ENCODE measurements around the gene SLC15A4. TPM values are rescaled to one million over a fixed set of nuclear protein-coding genes. Genes with fewer than 3 reads are reported as not detected.

The SLC15A4 gene
- total and polyA plus RNA-seq, 2 donors (not counting 1 experiment from before 2014, with no cell fraction given): 35.8 to 36.3 TPM

DNA sequence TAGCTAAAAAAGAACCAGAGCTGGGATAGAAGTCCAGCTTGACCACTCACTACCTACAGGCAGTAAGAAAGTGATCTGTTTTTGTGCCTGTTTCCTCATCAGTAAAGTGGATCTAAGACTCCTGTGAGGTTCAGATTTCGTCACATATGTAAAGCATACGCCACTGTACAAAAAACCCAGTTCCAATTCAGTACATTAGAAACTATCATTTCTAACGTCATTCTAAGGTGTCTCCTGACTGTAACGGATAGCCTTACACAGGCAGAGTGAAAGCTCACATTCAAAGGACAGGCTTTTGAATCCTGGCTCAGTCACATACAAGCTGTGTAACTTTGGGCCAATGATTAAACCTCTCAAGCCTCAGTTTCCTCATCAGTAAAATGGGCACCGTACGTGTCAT is 3.5 kb downstream of the SLC15A4 start:
- Histone ChIP-seq H3K79me2 (ENCODE audit: control insufficient read depth, insufficient read depth, low read length) (peaks cover 76% of the 10 kb centered on the region), H3K27ac (ENCODE audit: insufficient read depth, low read length) (no peak overlapping the region), H3K4me2 (ENCODE audit: extremely low read depth, insufficient read depth, low read length) (no peak overlapping the region), H4K20me1 (ENCODE audit: control insufficient read depth, extremely low read depth, insufficient read depth, low read length) (no peaks in the 10 kb centered on the region), H3K36me3 (ENCODE audit: control insufficient read depth, insufficient read depth, low read length) (no peaks in the 10 kb centered on the region), H3K4me3 (replicated peaks in 1 of 4; ENCODE audit: control extremely low read depth in 1 of 4, insufficient read depth in 1 of 4, low read depth in 3 of 4, low read length in 4 of 4) (no peak overlapping the region), H3K9ac (ENCODE audit: insufficient read depth, low read length) (no peak overlapping the region), H3K9me3 (ENCODE audit: control insufficient read depth, insufficient read depth, low read depth, low read length) (no peaks in the 10 kb centered on the region), H3K4me1 (ENCODE audit: control insufficient read depth, extremely low read depth, insufficient read depth, low read length) (peaks cover 10% of the 10 kb centered on the region), H3K27me3 (ENCODE audit: control insufficient read depth, insufficient read depth, low read length) (no peaks in the 10 kb centered on the region), H2AFZ (ENCODE audit: low read length) (no peak overlapping the region)
- TF ChIP-seq EZH2 (IDR thresholded peaks at IDR 0.05; ENCODE audit: low read length, missing control alignments): no peak
- TF ChIP-seq, protein P1, sequence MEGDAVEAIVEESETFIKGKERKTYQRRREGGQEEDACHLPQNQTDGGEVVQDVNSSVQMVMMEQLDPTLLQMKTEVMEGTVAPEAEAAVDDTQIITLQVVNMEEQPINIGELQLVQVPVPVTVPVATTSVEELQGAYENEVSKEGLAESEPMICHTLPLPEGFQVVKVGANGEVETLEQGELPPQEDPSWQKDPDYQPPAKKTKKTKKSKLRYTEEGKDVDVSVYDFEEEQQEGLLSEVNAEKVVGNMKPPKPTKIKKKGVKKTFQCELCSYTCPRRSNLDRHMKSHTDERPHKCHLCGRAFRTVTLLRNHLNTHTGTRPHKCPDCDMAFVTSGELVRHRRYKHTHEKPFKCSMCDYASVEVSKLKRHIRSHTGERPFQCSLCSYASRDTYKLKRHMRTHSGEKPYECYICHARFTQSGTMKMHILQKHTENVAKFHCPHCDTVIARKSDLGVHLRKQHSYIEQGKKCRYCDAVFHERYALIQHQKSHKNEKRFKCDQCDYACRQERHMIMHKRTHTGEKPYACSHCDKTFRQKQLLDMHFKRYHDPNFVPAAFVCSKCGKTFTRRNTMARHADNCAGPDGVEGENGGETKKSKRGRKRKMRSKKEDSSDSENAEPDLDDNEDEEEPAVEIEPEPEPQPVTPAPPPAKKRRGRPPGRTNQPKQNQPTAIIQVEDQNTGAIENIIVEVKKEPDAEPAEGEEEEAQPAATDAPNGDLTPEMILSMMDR (conservative IDR thresholded peaks at IDR 0.05 in 1 of 2, IDR thresholded peaks at IDR 0.05 in 1 of 2; ENCODE audit: low read depth in 1 of 2, low read length in 2 of 2): no peak
- DNase-seq (ENCODE audit: low read depth in 2 of 2): no peak

DNA sequence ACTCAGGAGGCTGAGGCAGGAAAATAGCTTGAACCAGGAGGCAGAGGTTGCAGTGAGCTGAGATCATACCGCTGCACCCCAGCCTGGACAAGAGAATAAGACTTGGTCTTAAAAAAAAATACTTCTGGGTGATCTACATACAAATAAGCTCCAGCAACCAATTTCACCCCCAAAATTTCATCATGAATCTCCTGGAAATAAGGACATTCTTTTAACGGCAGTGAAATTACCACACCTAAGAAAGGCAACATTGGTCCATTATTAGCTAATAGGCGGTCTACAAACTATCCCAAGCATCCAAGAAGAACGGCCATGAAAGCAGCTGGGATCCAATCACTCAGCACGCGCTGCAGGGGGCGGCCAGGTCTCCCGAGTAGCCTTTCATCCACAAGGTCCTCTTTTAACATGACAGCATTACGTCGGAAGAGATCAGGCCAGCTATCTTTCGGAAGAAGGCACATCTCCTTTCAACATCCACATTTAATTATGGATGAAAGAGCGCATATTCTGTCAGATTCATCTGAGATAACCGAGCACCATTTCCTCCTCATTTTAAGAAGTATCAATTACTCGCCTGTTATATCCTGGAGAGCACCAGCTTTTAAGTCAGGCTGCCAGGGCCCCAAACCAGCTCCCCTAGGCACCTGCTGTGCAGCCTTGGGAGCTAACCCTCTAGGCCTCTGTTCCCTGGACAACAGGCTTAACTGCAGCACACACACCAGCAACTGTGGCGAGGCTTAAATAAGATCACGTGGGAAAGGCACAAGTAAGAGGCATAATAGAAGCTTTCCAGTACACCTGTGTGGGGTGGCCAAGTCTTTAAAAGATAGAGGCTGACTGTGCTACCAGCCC is 4.2 kb downstream of the SLC15A4 start:
- no peak for TF ChIP-seq EZH2 (IDR thresholded peaks at IDR 0.05; ENCODE audit: low read length, missing control alignments)
- TF ChIP-seq, protein P1 (conservative IDR thresholded peaks at IDR 0.05 in 1 of 2, IDR thresholded peaks at IDR 0.05 in 1 of 2; ENCODE audit: low read depth in 1 of 2, low read length in 2 of 2): no peak
- Histone ChIP-seq H4K20me1 (ENCODE audit: control insufficient read depth, extremely low read depth, insufficient read depth, low read length) (no peaks in the 10 kb centered on the region), H3K79me2 (ENCODE audit: control insufficient read depth, insufficient read depth, low read length) (peaks cover 84% of the 10 kb centered on the region), H3K9me3 (ENCODE audit: control insufficient read depth, insufficient read depth, low read depth, low read length) (no peaks in the 10 kb centered on the region), H3K27ac (ENCODE audit: insufficient read depth, low read length) (no peak overlapping the region), H3K4me3 (replicated peaks in 1 of 4; ENCODE audit: control extremely low read depth in 1 of 4, insufficient read depth in 1 of 4, low read depth in 3 of 4, low read length in 4 of 4) (no peak overlapping the region), H3K4me2 (ENCODE audit: extremely low read depth, insufficient read depth, low read length) (no peak overlapping the region), H3K9ac (ENCODE audit: insufficient read depth, low read length) (no peak overlapping the region), H3K4me1 (ENCODE audit: control insufficient read depth, extremely low read depth, insufficient read depth, low read length) (peaks cover 10% of the 10 kb centered on the region), H3K27me3 (ENCODE audit: control insufficient read depth, insufficient read depth, low read length) (no peaks in the 10 kb centered on the region), H3K36me3 (ENCODE audit: control insufficient read depth, insufficient read depth, low read length) (peaks cover 2% of the 10 kb centered on the region), H2AFZ (ENCODE audit: low read length) (no peak overlapping the region)
- DNase-seq (ENCODE audit: low read depth in 2 of 2): no peak

DNA sequence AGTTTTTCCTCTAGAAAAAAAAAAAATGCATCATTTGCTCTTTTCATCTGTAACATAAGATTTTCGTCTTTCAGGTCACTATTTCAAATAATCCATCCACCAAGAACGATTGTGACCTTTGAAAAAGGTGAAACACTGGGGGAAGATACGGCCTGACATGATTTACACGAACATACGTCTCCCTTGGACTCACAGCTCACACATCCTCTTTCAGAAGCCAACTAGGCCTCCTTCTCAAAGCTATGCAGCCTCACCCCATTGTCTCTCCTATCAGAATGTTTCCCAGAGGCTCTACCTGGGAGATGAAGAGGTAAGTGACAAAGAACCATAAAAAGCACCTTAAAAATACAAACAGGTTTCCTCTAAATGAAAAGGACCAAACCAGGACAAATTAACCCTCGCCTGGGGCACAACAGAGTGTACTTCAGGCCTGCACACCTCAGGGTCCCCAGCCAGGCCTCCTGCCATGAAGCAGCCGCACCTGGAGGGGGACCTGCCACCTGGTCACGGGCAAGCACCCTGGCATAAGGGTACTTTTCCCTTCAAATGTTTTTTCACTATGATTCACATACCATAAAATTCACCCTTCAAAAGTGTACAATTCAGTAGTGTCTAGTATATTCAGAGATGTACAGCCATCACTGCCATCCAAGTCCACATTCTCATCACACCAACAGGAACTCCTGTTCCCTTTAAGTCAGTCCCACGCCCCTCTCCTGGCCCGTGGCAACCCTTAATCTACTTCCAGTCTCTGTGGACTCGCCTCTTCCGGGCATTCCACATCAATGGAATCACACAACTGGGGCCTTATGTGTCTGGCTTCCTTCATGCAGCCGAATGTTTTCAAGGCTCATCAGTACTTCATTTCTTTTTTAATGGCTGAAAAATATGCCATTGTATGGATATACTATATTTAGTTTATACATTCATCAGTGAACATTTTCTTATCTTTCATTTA is 5.4 kb downstream of the SLC15A4 start:
- peak overlapping the region; percentile 64 for H3K27ac ChIP-seq (ENCODE audit: insufficient read depth, low read length)

More for the DNA sequence above, 5.4 kb downstream of the SLC15A4 start:
- peaks cover 86% of the 10 kb centered on the region for H3K79me2 ChIP-seq (ENCODE audit: control insufficient read depth, insufficient read depth, low read length)
- H4K20me1 ChIP-seq (ENCODE audit: control insufficient read depth, extremely low read depth, insufficient read depth, low read length): no peaks in the 10 kb centered on the region
- no peak overlapping the region for H2AFZ ChIP-seq (ENCODE audit: low read length)
- H3K4me2 ChIP-seq (ENCODE audit: extremely low read depth, insufficient read depth, low read length): peak overlapping the region; percentile 50
- TF ChIP-seq, protein P1 (conservative IDR thresholded peaks at IDR 0.05 in 1 of 2, IDR thresholded peaks at IDR 0.05 in 1 of 2; ENCODE audit: low read depth in 1 of 2, low read length in 2 of 2): no peak
- TF ChIP-seq EZH2 (IDR thresholded peaks at IDR 0.05; ENCODE audit: low read length, missing control alignments): no peak
- DNase-seq (ENCODE audit: low read depth in 2 of 2): peak; percentile 20 to 85
- H3K9ac ChIP-seq (ENCODE audit: insufficient read depth, low read length): no peak overlapping the region
- peaks cover 3% of the 10 kb centered on the region for H3K36me3 ChIP-seq (ENCODE audit: control insufficient read depth, insufficient read depth, low read length)
- H3K9me3 ChIP-seq (ENCODE audit: control insufficient read depth, insufficient read depth, low read depth, low read length): no peaks in the 10 kb centered on the region
- peaks cover 10% of the 10 kb centered on the region for H3K4me1 ChIP-seq (ENCODE audit: control insufficient read depth, extremely low read depth, insufficient read depth, low read length)
- H3K27me3 ChIP-seq (ENCODE audit: control insufficient read depth, insufficient read depth, low read length): no peaks in the 10 kb centered on the region
- H3K4me3 ChIP-seq (replicated peaks in 1 of 4; ENCODE audit: control extremely low read depth in 1 of 4, insufficient read depth in 1 of 4, low read depth in 3 of 4, low read length in 4 of 4): no peak overlapping the region

Measured in fibroblast of lung (primary cell).